MCF 10A (cell line): ENCODE measurements around the gene AHCY. TPM values are rescaled to one million over a fixed set of nuclear protein-coding genes. Genes with fewer than 3 reads are reported as not detected.
"Not testable (repeated sequence)": the region's sequence is repeated elsewhere in the genome, so short reads cannot be mapped to it uniquely, and the experiment has no call there.

ENCODE experiments used
- BruUV-seq: library from RNA; stranded (reverse); fragments of 400-500 nt; replicated peaks from 2 replicates; lab custom pipeline; 2021; lab: Mats Ljungman, UMichigan
- CTCF ChIA-PET: fragments of 300-600 bp; sonication (Branson Sonifier 250); formaldehyde crosslinking; extraction: SDS; loops from one replicate; lab custom pipeline; 2021; ENCODE audit warnings: antibody characterized with exemption, inconsistent platforms; lab: Yijun Ruan, JAX
- POLR2A ChIA-PET: fragments of 300-600, 350-650 bp; sonication (Branson Sonifier 250); formaldehyde crosslinking; extraction: SDS; loops from one replicate; lab custom pipeline; 2020; ENCODE audit warnings: antibody characterized with exemption, inconsistent platforms; lab: Yijun Ruan, JAX
- DNase-seq: peaks from one replicate; pipeline ENCODE4 v3.0.0-alpha.2; 2018; ENCODE audit not compliant: unreplicated experiment
- H3K27ac Mint-ChIP-seq: one replicate; pipeline ENCODE4 v1.8.0; 2022; ENCODE audit warnings: mild to moderate bottlenecking, low read depth, mixed read lengths; ENCODE audit not compliant: unreplicated experiment
- H3K27me3 Mint-ChIP-seq: one replicate; pipeline ENCODE4 v1.8.0; 2022; ENCODE audit warnings: mixed read lengths; ENCODE audit not compliant: insufficient read depth, unreplicated experiment
- H3K36me3 Mint-ChIP-seq: one replicate; pipeline ENCODE4 v1.8.0; 2022; ENCODE audit warnings: mild to moderate bottlenecking, moderate library complexity, mixed read lengths; ENCODE audit not compliant: insufficient read depth, unreplicated experiment
- H3K4me1 Mint-ChIP-seq: one replicate; pipeline ENCODE4 v1.8.0; 2022; ENCODE audit warnings: mixed read lengths; ENCODE audit not compliant: insufficient read depth, unreplicated experiment
- H3K4me3 Mint-ChIP-seq: one replicate; pipeline ENCODE4 v1.8.0; 2022; ENCODE audit warnings: mild to moderate bottlenecking, moderate library complexity, mixed read lengths; ENCODE audit not compliant: unreplicated experiment
- H3K9me3 Mint-ChIP-seq: one replicate; pipeline ENCODE4 v1.8.0; 2022; ENCODE audit warnings: mixed read lengths; ENCODE audit not compliant: unreplicated experiment
- CTCF ChIP-seq: fragments of 200-600 bp; IDR thresholded peaks from one replicate; pipeline ENCODE4 v1.8.0; 2022; ENCODE audit warnings: antibody characterized with exemption, mild to moderate bottlenecking; ENCODE audit not compliant: unreplicated experiment
- intact Hi-C: fragments of 100-400 bp; cut with micrococcal nuclease; formaldehyde crosslinking; loops from 2 replicates; pipeline ENCODE4 v1.14.1; 2022
- total RNA-seq: library from RNA; stranded (reverse); gene quantifications from 2 replicates; pipeline ENCODE4 v1.2.3, GENCODE V29; 2022

AHCY gene
- total RNA-seq, 1 experiment from 2014 or later = 175 TPM

GRCh38 chr20:34328928-34329677 lies 25.9 kb upstream of the AHCY start:
- no TSS peak for BruUV-seq
- TF ChIP-seq CTCF = no peak

GRCh38 chr20:34328207-34328606 lies 25.1 kb upstream of the AHCY start:
- POLR2A ChIA-PET, BruUV-seq: not testable (repeated sequence)

More at GRCh38 chr20:34328928-34329677, 25.9 kb upstream of the AHCY start:
- Mint-ChIP-seq H3K9me3 (no peaks in the 10 kb centered on the region), H3K36me3 (no peaks in the 10 kb centered on the region), H3K27ac (no peak overlapping the region), H3K27me3 (no peaks in the 10 kb centered on the region), H3K4me3 (no peak overlapping the region), H3K4me1 (peaks cover 4% of the 10 kb centered on the region)
- ChIA-PET CTCF (no interaction called here), POLR2A (no interaction called here)
- no peak for DNase-seq
- intact Hi-C loops = no loop called here

GRCh38 chr20:34324541-34324940 lies 21.4 kb upstream of the AHCY start:
- CTCF ChIA-PET = interaction anchor here (0.6 to 1.2 kb wide), 3 partner anchors 11 to 784 kb away, joined by 3 to 5 read pairs (median 3); no protein-coding TSS in a partner anchor
- Mint-ChIP-seq H3K27ac (no peak overlapping the region), H3K27me3 (no peaks in the 10 kb centered on the region), H3K4me1 (peaks cover 4% of the 10 kb centered on the region), H3K9me3 (no peaks in the 10 kb centered on the region), H3K36me3 (no peaks in the 10 kb centered on the region), H3K4me3 (no peak overlapping the region)
- intact Hi-C loops = no loop called here
- no peak for DNase-seq
- POLR2A ChIA-PET = interaction anchor here (1.1 kb wide), 1 partner anchor 24 kb away, joined by 4 read pairs; no protein-coding TSS in a partner anchor
- BruUV-seq = no TSS peak
- TF ChIP-seq CTCF = no peak

More at GRCh38 chr20:34328207-34328606, 25.1 kb upstream of the AHCY start:
- H3K4me3 Mint-ChIP-seq, H3K27ac Mint-ChIP-seq, H3K36me3 Mint-ChIP-seq, H3K27me3 Mint-ChIP-seq, CTCF ChIA-PET, intact Hi-C loops, H3K4me1 Mint-ChIP-seq, H3K9me3 Mint-ChIP-seq, DNase-seq: not testable (repeated sequence)

GRCh38 chr20:34322267-34323105 lies 19.3 kb upstream of the AHCY start:
- POLR2A ChIA-PET = interaction anchor here (0.6 to 1.7 kb wide), 6 partner anchors 8 to 188 kb away, joined by 3 to 7 read pairs (median 4); no protein-coding TSS in a partner anchor
- no peaks in the 10 kb centered on the region for H3K27me3 Mint-ChIP-seq

More at GRCh38 chr20:34322267-34323105, 19.3 kb upstream of the AHCY start:
- intact Hi-C loops = no loop called here
- H3K36me3 Mint-ChIP-seq = no peaks in the 10 kb centered on the region
- peaks cover 4% of the 10 kb centered on the region for H3K4me1 Mint-ChIP-seq
- no peaks in the 10 kb centered on the region for H3K9me3 Mint-ChIP-seq
- no TSS peak for BruUV-seq
- H3K4me3 Mint-ChIP-seq = no peak overlapping the region
- CTCF ChIA-PET = interaction anchor here (0.6 to 1.1 kb wide), 2 partner anchors 10 to 774 kb away, joined by 3 to 6 read pairs; no protein-coding TSS in a partner anchor
- DNase-seq = no peak
- TF ChIP-seq CTCF = no peak
- no peak overlapping the region for H3K27ac Mint-ChIP-seq
